Measurements from ENCODE around the gene OCSTAMP. TPM values are rescaled to one million over a fixed set of nuclear protein-coding genes. Genes with fewer than 3 reads are reported as not detected.

OCSTAMP gene
- total and polyA plus RNA-seq, 2 donors (not counting 3 experiments of a cell fraction or from before 2014, with no cell fraction given): not detected

DNA sequence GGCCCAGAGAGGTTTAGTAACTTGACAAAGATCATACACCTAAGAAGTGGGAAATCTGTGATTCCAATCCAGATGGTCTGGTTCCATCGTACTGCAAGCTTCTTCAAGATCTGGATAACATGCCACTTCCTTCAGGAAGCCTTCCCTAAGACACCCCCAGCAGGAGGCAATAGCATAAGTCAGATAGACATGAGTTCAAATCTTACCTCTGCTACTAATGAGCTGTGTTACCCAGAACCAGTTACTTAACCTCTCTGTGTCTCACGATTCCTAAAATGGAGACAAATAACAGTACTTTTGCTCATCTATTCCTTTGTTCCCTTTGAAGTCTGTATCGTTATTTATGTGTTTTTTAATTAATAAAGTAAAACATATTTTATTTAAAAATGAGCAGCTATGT lies 22.3 kb upstream of the OCSTAMP start:
- Histone ChIP-seq H4K20me1 (replicated peaks; ENCODE audit: control insufficient read depth, extremely low read depth, insufficient read depth, low read length) (no peaks in the 10 kb centered on the region), H3K9me1 (replicated peaks; ENCODE audit: control insufficient read depth, extremely low read depth, insufficient read depth, low read length) (no peaks in the 10 kb centered on the region), H3K27ac (ENCODE audit: insufficient read depth, low read depth, low read length) (no peak overlapping the region), H3K4me1 (ENCODE audit: control insufficient read depth, extremely low read depth, insufficient read depth, low read length) (peaks cover 3% of the 10 kb centered on the region), H3K27me3 (ENCODE audit: control insufficient read depth in 2 of 2, insufficient read depth in 2 of 2, low read length in 2 of 2) (no peaks in the 10 kb centered on the region), H2AFZ (ENCODE audit: low read depth, low read length) (no peak overlapping the region), H3K4me2 (ENCODE audit: insufficient read depth, low read length) (no peak overlapping the region), H3K79me2 (ENCODE audit: control insufficient read depth, insufficient read depth, low read length) (no peaks in the 10 kb centered on the region), H3K9me3 (replicated peaks; ENCODE audit: control insufficient read depth, insufficient read depth, low read length) (no peaks in the 10 kb centered on the region), H3K36me3 (ENCODE audit: control insufficient read depth in 2 of 2, extremely low read depth in 1 of 2, insufficient read depth in 2 of 2, low read length in 2 of 2) (no peaks in the 10 kb centered on the region), H3K9ac (replicated peaks; ENCODE audit: extremely low read depth, insufficient read depth, low read length) (no peak overlapping the region), H3K4me3 (replicated peaks in 1 of 3; ENCODE audit: insufficient read depth in 1 of 3, low read depth in 1 of 3, low read length in 3 of 3) (no peak overlapping the region)
- TF ChIP-seq JUN (IDR thresholded peaks at IDR 0.05; ENCODE audit: borderline replicate concordance, insufficient read depth, insufficient read length, low read depth) (no peak), EZH2 (IDR thresholded peaks at IDR 0.05; ENCODE audit: borderline replicate concordance, low read depth, low read length, severe bottlenecking) (no peak), MYC (IDR thresholded peaks at IDR 0.05; ENCODE audit: low read depth, low read length) (no peak), GATA2 (IDR thresholded peaks at IDR 0.05; ENCODE audit: insufficient read depth, insufficient read length, low read depth, low read length) (no peak), POLR2A (IDR thresholded peaks at IDR 0.05; ENCODE audit: low read depth, low read length) (no peak), FOS (IDR thresholded peaks at IDR 0.05; ENCODE audit: borderline replicate concordance, insufficient read depth, low read length) (no peak), POLR2AphosphoS5 (IDR thresholded peaks at IDR 0.05; ENCODE audit: insufficient read depth, low read depth, low read length) (no peak)
- TF ChIP-seq, protein P1, sequence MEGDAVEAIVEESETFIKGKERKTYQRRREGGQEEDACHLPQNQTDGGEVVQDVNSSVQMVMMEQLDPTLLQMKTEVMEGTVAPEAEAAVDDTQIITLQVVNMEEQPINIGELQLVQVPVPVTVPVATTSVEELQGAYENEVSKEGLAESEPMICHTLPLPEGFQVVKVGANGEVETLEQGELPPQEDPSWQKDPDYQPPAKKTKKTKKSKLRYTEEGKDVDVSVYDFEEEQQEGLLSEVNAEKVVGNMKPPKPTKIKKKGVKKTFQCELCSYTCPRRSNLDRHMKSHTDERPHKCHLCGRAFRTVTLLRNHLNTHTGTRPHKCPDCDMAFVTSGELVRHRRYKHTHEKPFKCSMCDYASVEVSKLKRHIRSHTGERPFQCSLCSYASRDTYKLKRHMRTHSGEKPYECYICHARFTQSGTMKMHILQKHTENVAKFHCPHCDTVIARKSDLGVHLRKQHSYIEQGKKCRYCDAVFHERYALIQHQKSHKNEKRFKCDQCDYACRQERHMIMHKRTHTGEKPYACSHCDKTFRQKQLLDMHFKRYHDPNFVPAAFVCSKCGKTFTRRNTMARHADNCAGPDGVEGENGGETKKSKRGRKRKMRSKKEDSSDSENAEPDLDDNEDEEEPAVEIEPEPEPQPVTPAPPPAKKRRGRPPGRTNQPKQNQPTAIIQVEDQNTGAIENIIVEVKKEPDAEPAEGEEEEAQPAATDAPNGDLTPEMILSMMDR (IDR thresholded peaks at IDR 0.05; ENCODE audit: extremely low read depth in 1 of 2, insufficient read depth in 1 of 2, low read depth in 1 of 2, low read length in 2 of 2): no peak
- TF ChIP-seq, protein P2, sequence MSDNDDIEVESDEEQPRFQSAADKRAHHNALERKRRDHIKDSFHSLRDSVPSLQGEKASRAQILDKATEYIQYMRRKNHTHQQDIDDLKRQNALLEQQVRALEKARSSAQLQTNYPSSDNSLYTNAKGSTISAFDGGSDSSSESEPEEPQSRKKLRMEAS (IDR thresholded peaks at IDR 0.05; ENCODE audit: insufficient read depth, insufficient read length): no peak
- intact Hi-C loops (cut with micrococcal nuclease) (no loop called here), dilution Hi-C loops (cut with MboI; ENCODE audit: extremely low pct_ligation_motif_present, low sequenced_read_pairs) (no loop called here)
- no TSS peak for BruUV-seq (replicated peaks)
- no peak for FAIRE-seq
- DNase-seq (ENCODE audit: low read depth, low spot score): peak; percentile 2
- CTCF ChIA-PET: interaction anchor here (1.2 to 3.0 kb wide), 4 partner anchors 9 to 14 kb away, joined by 4 to 13 read pairs (median 6); no protein-coding TSS in a partner anchor
- POLR2A ChIA-PET: no interaction called here

Measured in endothelial cell of umbilical vein (primary cell).